OCI-LY7 (cell line): Measurements from ENCODE around the gene TRIM13.
"Not testable (repeated sequence)": the region's sequence is repeated elsewhere in the genome, so short reads cannot be mapped to it uniquely, and the experiment has no call there.

Experiments
- CTCF ChIP-seq: fragments of 200-600 bp; sonication (generic); conservative IDR thresholded peaks from 2 replicates; pipeline ENCODE4 v1.5.1; 2014; ENCODE audit warnings: mild to moderate bottlenecking, antibody characterized with exemption, low read length, moderate library complexity, mixed read lengths
- EZH2phosphoT487 ChIP-seq: fragments of 200-600 bp; sonication (generic); IDR thresholded peaks from 2 replicates; pipeline ENCODE4 v1.6.1; 2018; ENCODE audit warnings: low read depth, borderline replicate concordance, mild to moderate bottlenecking, mixed run types, antibody characterized with exemption, low read length, moderate library complexity, mixed read lengths

- not testable (repeated sequence) for TF ChIP-seq CTCF, EZH2phosphoT487
These were observed 65.5 kb downstream of the TRIM13 start for GRCh38 chr13:50062336-50062735.
